HS-5 (cell line): ENCODE data around the gene IBSP.
A peak's percentile ranks its signal among the peaks of the same experiment; 100 is the strongest.

Source experiments
- DNase-seq: peaks from one replicate; pipeline ENCODE4 v3.0.0-alpha.2; 2012; ENCODE audit warnings: low read depth

IBSP gene, protein sequence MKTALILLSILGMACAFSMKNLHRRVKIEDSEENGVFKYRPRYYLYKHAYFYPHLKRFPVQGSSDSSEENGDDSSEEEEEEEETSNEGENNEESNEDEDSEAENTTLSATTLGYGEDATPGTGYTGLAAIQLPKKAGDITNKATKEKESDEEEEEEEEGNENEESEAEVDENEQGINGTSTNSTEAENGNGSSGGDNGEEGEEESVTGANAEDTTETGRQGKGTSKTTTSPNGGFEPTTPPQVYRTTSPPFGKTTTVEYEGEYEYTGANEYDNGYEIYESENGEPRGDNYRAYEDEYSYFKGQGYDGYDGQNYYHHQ

DNA sequence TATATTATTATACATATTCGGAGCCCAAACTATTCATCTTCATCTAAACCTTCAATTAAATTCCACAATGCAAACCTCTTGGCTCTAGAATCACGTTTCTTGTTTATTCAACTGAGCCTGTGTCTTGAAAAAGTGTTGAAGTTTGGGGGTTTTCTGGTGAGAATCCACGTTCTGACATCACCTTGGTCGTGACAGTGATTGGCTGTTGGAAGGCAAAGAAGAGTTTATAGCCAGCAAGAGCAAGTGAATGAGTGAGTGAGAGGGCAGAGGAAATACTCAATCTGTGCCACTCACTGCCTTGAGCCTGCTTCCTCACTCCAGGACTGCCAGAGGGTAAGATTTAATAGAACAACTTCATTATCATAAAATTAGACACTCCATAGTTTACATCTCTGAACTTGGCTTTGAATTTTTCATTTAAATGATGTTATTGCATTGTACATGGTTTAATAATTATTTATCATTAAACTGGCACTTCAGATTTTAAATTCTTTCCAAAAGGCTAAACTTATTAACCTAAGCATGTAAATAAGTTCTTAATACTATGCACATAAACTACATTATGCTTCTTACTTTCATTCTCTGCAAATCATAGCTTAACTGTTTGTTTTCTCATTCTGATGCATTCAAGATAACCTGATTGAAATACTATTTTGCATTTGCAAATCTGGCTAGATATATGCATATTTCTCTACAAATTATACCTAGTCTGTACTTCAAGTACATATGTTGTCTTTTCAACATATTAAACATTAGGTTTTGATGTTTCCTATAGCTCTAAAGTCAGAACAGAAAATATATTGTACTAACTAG is at the start of gene IBSP:
IBSP (plus strand) TSS at position 254 of the 813 bp plus-strand sequence. CDS start 2,808 bp downstream, outside the sequence.
- DNase-seq, result no peak

DNA sequence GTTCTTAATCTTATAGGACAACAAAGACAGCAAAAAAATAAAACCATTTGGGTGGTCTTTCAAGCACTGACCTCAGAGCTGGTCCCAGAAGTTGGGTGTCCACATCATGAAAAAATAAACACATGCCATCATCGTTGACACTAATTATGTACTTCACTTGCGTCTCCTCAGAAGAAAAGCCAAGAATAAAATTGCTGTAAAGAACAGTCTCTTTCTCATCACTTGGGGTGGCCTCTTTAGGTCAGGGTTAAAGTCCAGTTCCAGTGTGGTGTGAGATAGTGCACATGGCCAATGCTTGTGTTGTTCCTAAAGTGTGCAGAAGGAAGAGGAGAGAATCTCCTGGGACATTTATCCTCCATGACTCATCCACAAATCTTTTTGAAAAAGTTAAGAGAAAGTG is 49.5 kb upstream of the IBSP start:
- DNase-seq, result no peak

DNA sequence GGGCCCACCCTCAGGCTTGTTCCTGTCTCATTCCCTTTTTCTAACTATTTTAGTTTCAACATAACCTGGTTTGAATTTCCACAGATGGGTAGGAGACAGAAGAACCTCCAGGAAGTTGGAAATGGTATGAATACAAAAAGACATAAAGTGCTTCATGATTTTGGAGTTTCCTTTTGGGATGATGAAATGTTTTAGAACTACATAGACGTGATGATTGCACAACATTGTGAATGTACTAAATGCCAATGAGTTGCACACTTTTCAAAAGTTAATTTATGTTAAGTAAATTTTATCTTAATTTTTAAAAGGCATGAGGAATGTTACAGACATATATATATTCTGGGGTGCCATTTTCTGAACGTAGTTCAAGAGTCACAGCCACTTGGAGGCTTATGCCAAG is 41.1 kb upstream of the IBSP start:
- DNase-seq, result no peak

DNA sequence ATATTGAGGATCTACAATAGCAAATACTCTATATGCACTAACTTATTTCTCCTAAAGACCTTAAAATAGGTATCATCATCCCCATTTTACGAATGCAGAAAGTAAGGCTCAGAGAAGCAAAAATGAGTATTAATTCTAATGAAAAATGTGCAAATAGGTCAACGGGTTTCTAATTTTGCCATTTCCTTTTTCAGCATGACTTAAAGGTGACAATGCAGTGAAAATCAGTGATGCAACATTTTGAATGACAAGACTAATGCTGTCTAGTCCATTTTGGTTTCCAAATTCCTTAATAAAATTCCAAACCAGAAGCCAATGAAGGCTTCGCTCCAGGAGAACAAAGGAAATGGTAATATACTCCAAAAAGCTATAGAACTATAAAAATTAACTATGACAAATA is 37.0 kb upstream of the IBSP start:
- DNase-seq, result no peak

DNA sequence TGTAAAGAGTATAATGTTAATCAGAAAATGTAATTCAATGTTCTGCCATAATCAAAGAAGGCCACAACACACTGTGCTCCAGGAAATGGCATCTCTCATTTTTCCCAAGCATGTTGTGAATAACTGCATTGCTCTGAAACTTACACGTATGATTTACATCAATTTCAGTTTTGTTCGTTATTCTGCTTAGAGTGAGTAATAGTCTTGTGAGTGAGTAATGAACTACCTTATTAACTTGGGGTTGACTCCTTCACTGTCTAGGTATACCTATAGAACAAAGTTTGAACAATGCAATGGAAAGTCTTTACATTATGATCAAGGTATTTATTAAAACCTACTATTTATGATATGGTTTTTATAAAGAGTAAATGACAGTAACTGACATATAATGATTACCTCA is 17.8 kb upstream of the IBSP start:
- no peak for DNase-seq

DNA sequence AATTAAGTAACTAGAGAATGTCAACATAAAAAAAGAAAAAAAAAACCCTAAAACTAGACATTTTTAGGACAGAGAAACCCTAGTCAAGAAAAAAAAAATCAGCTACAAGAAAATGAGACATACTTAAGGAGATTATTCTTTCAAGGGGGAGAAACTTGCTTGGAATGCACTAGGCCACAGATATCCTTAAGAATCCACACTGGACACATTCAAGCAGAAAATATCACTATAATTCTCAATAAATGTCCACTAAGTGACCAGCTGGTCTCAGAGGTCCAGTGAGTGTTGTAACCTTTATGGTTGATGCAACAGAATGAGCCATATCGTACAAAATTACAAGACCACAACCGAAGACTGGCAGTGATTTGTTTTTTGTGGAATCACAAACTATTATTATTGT is 15.6 kb upstream of the IBSP start:
- no peak for DNase-seq

DNA sequence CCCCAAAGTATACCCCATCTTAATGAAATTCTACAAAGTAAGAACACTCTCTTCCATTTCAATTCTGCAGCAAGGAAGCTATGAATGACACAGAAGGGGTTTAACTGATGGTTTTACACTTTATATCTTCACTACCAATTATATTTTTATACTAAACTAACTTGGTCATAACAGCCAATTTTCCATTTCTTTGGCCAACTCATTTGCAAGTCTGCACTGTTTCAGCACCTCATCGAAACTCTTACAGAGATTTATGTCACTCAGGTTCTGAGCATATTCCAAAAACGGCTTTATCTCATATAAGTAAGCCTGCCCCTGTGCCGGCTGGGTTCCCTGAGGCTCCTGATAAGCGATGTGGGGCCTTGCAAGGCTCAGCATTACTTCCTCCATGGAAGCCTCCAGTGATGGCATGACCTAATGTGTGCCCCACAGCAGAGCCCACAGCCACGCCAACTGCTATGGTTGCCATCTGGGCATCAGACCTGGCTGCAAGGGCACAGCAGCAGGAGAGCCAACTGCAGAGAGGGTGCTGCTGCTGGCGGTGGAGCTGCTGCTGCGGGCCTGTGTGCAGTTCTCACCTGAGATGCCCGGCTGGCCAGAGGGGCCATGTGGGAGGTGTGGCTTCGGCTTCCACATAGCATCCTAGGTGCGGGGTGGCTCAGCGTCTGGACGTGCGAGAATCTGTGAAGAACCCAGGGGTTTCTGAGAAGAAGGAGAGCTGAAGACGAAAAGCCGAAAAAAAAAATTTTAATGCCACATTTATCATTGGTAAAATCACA is 13.4 kb upstream of the IBSP start:
- DNase-seq, result no peak

DNA sequence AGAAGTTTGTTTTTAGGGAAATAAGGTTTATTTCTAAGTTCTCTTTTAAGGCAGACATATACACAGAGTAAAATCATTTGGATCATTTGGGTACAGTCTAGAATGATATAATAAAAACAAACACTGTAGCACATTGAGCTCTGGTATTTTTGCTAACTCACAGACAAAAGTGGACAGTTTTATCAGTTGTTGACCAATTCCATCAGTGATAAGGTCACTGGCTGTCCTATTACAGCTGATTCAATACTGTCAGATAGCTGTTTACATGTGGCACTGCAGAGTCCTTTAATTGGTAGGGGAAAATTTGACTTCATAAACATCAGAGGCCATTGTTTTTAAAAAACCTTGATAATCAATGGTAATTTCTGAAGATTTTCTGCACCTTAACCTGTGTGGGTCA is 3.5 kb downstream of the IBSP start:
- no peak for DNase-seq

DNA sequence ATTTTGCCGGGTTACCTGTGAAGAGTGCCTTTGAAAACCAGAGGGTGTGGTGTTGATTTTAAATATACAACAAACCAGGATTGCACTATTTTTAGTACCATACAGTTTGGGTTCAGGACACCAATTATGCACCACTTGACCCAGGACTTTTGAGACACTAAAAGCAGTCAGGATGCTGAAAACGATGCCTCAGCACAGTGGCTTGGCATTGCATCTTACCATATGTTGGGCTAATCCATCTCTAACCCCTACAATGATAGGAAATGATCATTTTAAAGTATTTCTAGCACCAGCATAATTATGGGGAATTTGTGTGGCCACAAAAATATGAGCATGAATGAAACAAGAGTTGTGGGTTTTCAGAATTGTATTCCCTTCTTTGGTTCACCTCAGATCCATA is 4.1 kb downstream of the IBSP start:
- no peak for DNase-seq

DNA sequence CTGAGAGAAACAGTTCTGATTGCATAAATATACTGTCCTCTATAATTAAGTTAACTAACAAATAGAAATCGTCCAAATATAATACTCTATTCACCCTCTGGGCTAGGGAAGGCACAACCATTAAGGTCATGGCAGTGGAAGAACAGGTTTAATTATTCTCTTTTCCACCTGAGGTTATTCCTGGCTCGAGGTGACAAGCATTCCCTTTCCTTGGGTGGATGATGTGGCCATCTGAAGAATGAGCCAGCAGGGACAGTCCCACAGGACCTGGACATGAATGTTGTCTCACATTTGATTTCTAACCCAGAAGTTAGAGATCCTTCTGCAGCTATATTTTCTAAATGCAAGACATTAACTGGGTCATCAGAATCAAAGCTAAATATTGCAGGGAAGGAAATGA is 5.5 kb downstream of the IBSP start:
- DNase-seq, result no peak

DNA sequence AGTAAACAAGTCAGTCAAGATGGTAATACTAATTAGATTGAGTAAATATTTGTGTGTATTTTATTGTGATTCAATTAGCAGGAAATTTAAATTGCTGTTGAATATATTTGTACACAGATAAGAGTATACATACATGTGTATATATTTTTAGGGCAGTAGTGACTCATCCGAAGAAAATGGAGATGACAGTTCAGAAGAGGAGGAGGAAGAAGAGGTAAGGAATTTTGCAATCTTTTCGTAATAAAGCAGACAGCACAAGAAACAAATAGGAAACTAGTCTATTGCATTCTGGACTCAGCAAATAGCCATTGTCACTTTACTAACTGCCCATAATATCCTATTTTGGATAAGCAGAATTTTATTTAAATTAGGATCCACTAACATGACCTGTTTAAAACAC is 6.6 kb downstream of the IBSP start:
- peak; percentile 45 for DNase-seq

DNA sequence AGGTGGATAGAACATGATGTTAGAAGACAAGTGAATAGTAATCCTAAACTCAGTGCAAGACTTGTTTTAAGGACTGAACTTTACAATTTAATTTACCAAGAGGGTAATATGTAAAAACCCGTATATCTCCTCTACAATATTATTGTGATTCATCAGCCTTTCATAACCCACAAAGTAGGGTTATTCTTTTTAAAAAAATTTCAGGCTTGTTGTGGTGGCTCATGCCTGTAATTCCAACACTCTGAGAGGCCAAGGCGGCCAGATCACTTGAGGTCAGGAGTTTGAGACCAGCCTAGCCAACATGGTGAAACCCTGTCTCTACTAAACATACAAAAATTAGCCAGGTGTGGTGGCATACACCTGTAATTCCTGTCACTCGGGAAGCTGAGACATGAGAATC is 7.2 kb downstream of the IBSP start:
- DNase-seq, result peak; percentile 46

DNA sequence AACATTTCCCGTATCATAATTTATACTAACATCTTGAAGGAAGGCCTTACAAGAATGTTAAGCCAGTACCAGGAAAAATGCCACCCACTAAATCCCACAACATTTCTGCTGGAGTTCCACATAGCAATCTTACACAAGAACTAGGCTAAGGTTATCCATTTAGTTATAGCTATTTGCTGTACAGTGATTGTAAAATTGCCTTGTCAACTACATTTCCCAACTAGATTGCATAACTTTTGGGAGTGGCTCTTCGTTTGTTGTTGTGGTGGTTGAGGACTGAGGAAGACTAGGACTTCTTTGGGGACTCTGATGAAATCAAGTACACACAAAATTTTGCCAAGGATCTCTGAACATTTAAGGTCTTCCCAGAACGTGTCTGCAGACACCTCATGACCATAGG is 8.0 kb downstream of the IBSP start:
- no peak for DNase-seq

DNA sequence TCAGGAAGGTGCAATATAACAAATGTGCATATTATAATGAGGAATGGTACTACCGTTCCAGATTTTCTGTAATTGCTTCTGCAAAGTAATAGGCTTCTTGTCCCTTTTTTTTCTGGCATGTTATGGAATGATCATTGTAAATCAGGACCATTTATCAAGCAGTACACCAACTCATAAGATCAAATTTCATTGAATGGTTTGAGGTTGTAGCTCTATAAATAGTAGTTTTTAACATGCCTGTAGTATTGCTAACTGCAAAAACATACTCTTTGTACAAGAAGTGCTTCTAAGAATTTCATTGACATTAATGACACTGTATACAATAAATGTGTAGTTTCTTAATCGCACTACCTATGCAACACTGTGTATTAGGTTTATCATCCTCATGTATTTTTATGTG is 12.6 kb downstream of the IBSP start:
- DNase-seq, result no peak

DNA sequence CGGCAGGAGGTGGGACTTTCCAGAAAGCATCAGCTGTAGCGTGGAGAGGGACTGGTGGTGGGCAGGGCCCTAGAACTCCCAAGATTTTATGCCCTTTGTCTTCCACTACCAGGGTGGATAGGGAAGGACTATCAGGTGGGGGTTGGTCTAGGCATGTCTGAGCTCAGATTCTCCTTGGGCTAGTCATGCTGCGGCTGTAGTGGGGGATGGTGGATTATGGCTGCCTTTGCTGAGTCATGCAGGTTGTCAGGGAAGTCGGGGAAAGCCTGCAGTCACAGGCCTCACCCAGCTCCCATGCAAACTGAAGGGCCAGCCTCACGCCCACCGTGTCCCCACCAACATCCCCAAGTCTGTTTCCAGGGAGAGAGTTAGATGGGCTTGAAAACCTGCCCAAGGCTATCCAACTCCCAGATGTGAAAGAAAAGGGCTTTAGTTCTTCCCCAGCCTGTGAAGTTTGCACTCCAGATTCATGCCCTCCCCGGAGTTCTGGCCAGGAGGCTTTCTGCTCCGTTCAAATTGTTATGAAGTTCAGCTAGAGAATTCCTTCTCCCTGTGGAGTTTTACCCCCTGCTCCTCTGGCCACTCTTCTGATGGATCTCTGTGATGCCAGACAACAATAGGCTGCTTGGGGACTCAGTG is 20.0 kb downstream of the IBSP start:
- DNase-seq, result peak; percentile 43

DNA sequence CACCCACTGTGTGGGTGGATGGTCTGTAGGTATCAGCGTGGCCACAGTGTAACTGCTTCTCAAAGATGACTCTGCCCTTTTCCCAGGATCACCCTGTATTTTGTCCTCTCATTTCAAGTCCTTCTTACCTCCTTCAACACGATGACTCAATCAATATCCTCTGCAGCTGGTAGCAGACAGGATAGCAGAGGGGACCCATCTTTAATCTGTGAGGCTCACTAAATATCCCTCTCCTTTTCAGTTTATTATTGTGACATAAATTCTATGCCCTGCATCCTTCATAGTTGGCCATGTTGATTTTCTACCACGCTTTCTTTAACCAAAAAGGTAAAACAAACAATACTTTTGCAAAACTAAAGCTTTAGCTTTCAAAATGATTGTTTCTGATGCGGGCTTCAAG is 23.8 kb downstream of the IBSP start:
- no peak for DNase-seq

DNA sequence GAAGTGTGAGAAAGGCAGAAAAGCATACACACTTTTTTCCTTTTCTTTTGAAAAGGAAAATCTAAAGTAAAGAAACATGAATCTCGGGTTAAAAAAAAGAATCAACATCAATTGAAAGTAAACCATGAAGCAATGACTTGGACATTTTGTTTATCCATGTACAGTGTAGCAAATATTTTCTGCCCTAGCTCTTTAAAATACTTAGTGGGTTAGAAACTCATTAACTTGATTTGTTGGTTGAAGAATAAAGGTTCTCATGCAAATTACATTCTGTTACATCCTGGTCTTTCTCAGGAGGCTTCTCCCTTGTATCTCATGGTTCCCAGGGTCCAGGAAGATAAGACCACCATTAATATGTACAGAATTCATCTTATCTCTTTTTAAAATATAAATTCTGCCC is 24.4 kb downstream of the IBSP start:
- no peak for DNase-seq

DNA sequence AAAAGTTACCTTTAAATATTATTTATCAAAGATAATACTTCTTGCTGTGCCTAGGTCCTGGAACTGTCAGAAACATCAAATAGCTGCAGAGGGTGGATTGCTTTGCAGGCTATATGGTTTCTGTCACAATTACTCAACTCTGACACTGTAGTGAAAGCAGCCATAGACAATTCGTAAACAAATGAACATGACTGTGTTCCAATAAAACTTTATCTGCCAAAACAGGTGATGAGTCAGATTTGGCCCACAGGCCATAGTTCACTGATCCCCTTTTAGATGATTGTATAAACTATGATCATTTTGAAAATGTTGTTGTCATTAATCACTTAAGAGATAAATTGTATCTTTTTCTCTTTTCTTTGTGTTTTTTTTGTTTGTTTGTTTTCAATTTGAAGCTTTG is 25.0 kb downstream of the IBSP start:
- DNase-seq, result no peak

DNA sequence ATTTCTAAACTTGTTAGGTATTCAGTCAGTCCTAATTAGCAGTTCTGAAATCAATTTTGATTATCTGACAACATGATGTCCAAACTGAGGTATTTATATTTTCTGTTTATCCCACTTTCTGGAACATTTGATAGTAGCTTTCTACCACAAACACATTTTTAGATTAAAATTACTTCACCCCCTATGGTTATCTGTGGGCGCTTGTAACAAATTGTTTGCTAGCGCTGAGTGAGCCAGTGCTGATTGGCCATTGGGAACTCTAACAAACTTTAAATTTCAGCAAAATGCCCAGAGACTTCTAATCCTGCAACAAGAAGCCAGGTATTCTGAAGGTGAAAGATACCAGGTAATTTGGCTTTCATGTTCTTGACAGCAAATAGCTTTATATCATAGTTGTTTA is 33.3 kb downstream of the IBSP start, which contains the start of gene MEPE:
MEPE (plus strand) TSS at position 301 of the 400 bp plus-strand sequence. CDS start 1,746 bp downstream, outside the sequence.
- no peak for DNase-seq

DNA sequence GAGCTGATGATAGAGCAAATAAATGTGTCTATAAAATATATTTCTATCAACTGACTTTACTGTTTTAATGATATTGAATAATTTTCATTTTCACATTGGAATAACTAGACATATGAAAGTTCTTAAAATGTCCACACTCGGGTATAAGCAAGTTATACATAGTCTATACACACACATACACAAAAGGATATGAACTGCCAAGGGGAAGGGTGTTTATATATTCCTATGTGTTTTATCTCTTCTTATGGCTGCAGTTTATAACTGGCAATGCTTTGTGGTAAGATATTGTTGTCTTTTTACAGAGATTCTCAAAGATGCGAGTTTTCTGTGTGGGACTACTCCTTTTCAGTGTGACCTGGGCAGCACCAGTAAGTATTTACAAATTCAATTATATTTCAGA is 35.0 kb downstream of the IBSP start:
- no peak for DNase-seq

DNA sequence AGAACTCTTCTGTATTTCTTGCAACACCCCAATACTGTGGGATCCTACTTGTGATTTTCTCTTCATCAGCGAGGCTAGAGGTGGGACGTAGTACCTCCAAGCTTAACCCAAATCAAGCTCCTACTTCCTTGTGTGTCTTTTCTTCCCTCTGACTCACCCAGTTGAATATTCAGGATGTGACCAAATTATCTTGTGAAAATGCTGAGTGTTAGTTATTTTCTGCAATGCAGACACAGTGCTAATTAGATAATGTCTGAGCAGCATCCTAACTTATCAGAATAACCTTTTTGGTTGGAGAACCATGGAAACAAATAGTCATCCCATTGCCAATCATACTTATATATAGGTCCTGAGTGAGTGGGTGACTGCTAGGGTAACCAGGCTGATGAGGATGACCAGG is 35.8 kb downstream of the IBSP start:
- DNase-seq, result no peak

DNA sequence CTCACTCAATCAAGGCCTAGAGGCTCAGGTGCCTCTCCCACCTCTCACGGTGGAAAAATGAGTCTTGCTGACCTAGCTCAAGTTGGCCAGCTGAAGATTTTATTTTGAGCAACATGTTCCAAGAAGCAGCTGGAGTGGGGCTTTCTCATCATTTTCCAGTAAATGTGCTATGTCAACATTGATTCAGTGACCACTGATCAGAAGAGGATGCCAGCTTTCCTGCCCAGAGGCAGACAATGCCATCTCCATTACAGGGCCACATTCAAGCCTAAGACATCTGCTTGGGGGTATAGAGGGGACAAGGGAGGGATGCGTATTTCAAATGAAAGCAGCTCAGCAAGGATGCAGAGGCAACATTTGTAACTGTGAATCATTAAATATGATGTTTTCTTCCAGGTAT is 36.4 kb downstream of the IBSP start:
- no peak for DNase-seq
